HG02938 (cell line): ENCODE results near the gene PTPRT.

ENCODE experiments used
- ATAC-seq: cut with Tn5 transposase; IDR thresholded peaks from one replicate; pipeline ENCODE4 v1.9.1; 2021; ENCODE audit warnings: mild to moderate bottlenecking, moderate library complexity; ENCODE audit not compliant: unreplicated experiment

Gene PTPRT

DNA sequence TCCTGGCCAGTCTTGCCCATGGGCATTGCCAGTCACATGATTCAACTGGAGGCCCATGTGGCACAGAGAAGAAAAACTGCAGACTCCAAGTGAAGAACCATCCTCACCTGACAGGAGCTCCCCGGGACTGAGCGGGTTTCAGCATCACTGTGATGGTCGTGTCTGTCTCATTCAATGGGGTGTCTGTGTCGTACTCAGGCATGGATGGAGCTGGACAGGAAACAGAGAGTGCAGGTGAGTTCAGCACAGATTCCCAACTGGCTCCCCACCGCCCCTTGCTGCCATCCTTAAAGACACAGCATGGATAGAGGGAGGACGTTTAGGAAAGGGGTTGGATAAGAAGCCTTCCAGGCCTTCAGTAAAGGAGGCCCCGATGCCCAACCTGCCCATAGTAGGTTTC, 839.2 kb downstream of the PTPRT start:
- no peak for ATAC-seq

DNA sequence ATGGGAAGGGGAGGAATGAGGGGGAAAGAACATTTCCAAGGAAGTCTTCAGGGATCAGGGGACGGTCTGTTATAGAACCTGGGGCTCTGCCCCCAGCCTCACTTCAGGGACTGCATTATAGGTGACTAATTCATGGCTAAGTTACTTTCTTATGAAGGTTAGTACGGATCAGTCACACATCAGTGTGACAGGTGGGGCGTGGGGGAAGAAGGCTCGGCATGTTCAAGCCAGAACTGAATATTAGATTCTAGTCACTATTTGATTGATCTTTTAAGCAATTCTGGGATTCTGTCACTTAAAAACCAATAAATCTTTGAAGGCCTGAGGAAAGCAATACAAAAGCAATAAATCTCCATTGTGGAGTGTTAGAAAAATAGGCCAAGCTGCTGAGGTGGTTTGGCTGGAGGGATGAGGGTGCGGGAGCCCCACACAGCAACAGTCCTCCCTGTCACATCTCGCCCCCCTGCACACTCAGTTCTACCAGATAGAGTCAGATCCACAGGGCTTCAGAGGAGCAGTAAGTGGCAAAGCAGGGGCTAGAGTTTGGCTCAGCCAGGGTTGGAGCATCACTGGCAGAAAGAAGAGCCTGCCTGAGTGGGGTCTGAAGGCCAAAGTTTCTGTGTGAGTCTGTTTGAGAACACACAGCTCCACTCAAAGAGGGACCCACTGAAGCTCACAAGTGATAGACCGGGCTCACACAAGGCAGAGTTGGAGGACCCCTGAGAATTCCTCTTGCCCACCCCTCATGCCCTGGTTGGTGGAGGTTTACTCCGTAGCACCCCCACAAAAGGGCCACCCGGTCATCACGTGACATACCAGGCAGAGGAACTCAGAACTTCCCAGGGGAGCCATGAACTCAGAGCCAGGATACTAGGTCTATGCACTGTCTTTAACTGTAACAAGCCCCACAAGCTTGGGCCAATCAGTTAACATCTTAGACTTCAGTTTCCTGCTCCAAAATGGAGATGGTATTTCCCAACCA, 843.2 kb downstream of the PTPRT start:
- no peak for ATAC-seq

DNA sequence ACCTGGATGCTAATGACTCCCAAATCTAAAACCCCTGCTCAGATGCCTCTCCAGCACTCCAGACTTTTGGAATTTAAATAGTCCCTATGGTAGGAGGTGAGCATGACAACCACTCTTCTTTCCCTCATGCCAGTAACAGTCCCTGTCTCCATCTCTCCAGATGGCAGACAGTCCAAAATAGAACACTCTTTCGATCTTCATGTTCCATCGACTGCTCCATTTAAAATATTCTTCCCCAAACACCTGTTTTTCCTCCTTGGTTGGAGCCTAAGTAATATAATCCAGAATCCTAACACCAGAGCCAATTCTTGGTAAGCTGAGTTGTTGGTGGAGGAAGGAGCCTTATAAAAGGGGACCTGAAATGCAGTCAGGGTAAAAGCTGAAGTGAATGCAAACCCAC, 848.1 kb downstream of the PTPRT start:
- ATAC-seq: no peak

DNA sequence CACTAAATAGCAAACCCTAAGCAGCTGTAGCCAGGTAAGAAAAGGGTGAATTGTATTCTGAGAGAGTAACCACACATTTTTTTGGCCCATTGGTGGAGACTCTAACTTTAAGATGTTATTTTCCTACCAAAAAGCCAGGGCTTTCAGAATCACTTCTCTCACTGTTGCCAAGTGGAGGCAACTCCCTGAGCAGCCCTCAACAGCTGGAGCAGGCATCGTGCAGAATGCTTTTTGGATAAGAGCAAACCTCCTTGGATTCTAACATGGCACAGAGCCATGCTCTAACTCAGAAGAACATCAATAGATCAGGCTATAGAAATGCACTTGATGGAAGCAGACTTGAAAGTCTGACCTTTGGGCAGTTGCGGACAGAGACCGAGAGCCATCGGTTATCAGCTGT, 849.3 kb downstream of the PTPRT start:
- ATAC-seq: no peak

DNA sequence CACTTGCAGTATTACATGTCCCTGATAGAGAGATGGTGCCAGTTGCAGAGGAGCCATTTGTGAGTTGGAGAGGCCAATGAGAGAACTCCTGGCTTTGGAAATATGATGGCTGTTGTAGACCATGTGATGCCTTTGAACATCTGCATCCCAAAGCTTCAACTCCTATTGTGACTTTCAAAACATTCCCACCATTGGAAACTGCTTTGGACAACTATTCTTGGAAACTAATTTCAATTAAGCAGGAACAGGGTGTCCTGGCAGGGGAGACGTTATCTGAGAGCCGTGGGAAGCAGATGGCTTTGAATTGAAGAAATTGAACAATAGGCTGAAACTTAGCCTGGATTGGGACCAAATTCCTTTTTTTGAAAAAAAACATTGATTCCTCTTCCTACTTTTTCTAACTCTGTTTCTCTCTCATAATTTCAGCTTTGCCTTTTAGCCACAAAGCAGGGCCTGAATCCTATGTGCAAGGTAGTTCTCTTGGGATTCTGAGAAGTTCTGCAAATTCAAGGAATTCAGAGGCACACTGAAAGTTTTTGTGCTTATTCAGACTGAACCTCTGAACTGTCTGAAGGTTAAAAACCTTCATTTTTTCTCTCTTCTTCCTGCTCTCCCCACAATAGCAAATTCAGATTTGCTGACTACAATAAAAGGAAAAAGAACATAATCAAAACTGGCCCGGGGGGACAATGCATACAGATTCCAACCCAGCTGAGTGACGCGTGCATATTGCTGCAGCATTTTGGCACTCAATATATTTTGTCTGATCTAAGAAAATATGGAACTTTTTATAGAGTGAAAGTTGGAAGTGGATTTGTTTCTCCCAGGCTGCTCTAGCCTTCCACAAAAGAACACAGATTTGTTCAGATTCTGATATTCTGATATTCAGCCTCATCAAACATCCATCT, 851.2 kb downstream of the PTPRT start:
- ATAC-seq: no peak

DNA sequence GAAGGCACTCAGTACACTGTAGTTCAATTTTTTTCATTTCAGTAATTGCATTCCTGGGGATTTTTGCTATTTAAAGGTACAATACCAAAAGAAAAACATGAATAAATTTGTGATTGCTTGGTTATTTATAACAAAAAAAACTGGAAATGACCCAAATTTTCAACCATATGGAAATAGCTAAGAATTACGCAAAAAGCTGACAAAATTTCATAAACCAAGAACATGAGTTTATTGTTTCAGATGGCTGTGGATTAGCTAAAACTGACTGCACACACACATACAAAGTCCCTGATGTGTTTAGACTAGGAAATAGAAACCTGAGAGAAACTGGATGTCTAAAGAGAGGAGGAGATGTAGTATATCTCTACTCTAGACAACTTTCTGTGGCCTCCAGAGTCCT, 853.1 kb downstream of the PTPRT start:
- ATAC-seq: no peak

DNA sequence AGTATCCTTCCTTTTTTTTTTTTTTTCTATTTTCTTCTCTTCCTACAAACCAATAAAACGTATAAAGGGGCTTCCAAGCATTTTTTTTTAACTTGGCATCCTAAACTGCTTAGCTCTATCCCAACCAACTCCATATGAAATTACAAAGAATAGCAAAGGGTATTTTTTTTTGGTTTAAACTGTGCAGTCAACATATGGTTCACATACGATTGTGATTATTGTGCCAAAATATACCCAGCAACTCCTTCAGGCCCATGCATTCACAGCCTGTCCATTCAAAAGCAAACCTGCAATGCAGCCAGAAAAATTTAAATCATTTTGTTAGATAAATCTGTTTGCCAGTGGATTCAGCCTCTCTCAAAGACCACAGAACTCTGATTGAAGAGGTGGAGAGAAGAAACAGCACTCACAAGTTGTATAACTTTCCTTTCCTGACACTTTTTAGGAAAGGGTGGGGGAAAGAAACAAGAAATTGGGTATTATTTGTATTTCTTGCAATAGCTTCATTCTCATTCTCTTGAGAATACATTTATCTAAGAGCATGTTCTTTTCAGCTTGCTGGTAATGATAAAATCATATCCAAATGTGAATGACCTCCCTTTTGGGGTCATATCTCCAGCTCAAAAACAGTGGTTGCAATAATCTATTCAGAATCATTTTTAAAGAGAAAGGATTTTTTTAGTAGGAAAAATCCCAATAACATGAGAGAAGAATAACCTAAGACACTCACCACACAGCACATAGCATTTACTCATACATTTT, 870.3 kb downstream of the PTPRT start:
- ATAC-seq: no peak

DNA sequence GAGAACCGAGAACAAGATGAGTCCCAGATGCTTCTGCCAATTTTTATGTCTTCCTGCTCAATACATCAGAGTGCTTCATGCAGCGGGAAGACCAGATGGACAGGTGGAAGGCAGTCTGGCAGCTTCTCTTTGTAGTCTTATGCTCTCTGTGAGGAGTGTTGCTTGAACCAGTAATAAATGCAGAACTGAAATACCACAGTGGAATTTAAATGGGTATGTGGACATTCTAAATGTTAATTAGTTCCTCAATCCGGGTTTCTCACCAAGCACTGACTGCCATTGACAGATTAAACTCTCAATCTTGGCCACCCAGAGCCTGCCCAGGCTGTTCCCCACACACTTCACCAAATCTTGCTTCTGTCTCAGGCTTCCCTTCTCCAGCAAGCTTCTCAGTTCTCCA, 876.0 kb downstream of the PTPRT start:
- ATAC-seq: no peak

DNA sequence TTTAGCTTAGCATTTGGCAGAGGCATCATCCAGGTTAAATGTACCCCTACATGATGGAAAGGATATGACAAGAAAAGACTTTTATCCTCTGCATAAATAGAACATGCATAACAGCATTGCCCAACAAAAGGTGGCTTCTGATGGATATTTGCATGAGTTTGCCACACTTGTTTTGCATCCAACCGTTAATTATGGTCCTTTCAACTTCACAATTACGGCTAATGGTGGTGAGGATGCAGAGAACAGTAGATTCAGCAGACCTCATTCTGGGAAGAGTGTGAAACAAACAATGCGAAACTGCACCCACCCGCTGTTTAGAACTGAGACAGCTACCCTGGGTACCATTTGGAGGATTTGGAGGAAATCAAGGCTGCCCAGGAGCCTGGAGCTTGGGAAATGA, 880.7 kb downstream of the PTPRT start:
- ATAC-seq: no peak

DNA sequence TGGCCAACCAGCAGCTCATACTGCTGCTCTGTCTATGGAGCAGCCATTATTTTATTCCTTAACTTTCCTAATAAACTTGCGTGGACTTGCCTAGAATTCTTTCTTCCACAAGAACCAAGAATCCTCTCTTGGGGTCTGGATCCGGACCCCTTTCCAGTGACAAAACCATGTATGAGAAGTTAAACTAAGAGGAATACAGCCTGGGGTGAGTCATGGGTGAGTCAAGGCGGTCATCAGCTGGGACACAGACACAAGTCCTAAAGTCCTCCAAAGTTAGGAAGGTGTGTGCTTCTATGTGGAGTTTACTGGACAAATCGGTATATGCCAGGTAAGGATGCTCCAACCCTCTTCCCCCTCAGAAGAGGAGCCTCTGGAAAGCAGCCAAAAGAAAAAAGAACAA, 881.5 kb downstream of the PTPRT start:
- no peak for ATAC-seq

DNA sequence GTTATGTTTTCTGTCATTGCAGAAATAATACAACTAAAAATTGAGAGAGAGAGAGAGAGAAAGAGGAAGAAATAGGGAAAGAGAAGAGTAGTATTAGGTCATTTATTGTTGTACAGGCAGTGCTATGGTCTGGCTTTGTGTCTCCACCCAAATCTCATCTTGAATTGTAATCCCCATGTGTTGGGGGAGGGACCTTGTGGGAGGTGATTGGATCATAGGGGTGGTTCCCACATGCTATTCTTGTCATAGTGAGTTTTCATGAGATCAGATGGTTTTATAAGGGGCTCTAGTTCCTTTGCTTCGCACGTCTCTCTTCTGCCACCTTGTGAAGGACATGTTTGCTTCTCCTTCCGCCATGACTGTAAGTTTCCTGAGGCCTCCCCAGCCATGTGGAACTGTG, 894.1 kb downstream of the PTPRT start:
- ATAC-seq: no peak

DNA sequence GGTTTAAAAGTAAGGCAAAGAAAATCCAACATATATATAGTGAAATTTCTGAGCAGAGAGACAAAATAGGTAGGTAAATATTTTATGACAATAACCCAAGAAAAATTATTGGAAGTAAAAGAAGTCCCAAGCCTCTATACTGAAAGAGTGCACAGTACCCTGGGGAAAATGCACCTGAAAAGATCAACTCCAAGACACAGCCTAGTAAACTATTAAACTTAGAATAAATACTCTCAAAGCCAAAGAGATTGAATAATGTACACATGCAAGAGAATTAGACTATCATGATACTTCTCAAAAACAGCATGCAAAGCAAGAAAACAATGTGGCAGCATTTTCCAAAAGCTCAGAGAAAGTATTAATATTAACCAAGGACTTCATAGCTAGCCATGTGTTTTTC, 894.7 kb downstream of the PTPRT start:
- ATAC-seq: no peak

DNA sequence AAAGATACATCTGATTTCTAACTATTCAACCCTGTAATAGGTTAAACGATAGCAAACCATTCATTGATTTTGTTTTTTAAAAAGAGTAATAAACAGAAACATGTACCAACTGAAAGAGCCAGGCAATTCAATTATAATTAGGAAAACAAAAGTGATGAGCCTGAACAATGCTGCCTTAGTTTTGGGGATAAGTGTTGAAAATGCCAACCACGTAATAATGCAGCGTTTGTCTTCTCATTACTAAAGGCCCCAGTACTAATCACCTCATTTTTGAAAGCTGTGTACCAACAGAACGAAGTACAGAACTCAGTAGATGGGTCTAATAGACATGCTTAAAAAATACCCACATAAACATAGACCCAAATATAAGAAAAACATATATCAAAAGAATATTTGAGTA, 907.9 kb downstream of the PTPRT start:
- ATAC-seq: no peak

DNA sequence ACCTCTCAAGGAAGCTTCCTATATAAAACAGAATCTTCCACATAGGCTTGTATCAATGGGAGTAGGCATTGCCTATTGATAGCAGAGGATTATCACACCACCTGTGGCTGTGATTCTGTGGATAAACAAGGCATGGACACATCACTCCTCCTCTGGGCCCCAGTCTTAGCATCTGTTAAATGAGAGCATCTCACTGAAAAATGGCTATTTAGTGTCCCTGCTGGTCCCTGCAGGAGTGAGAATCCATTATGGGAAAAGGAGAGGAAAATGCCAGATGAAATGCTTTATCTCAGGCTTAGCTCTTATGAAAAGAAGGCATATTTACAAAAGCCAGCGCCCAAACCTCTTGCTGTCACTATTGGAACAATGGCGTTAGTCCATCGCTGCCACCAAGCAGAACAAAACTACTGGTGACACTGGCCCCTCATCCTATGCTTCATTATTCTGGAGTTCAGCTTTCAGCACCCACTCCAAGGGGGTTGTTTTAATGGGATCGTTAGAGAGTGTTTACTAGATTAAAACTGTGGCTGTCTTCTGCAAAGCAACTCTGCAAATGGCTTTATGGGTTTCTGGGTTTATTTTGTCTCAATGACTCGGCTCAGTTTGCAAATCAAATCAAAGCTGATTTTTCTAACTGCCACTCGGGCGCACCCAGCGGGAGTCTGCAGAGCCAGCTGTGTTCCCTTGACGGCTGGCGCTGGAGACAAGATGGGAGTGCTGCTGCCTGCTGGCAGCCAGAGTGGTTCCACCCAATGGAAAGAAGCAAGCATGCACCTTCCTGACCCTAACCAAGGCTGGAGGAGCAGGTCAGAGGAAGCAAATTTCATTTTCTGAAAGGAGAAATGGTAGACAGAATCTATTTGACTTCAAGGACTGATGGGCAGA, 912.7 kb downstream of the PTPRT start:
- ATAC-seq: no peak

DNA sequence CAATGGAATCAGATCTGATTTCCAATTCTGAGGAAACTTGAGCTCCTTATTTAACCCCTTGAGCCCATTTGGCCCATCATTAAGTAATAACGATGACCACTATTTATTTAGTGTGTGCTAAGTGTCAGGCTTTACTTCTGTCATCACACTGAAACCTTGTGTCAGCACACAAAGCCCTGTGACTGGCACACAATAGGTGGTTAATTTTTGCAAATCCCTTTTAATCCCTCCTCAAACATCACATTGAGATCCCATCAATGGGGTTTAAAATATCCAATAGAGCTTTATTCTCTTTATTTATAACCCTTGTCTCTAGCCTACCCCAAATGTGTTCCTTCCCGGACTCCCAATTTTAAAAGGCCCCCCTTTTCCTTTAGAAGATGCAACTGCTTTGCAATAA, 914.7 kb downstream of the PTPRT start:
- ATAC-seq: no peak

DNA sequence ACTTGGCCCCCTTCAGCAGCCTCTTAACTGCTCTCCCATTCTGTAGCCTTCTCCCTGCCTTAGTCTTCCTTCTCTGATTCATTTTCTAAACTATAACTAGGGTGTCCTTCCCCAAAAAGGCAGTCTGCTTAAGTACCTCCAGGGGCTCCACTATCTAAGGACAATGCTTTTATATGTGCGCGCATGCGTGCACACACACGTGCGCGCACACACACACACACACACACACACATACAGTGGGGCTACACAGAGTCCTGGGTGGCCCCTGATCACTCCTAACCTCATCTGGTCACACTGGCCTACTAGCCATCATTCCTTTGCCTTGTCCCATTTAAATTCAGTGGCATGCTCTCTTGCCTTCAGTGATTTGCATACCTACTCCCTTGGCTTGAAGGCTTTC, 917.2 kb downstream of the PTPRT start:
- no peak for ATAC-seq

DNA sequence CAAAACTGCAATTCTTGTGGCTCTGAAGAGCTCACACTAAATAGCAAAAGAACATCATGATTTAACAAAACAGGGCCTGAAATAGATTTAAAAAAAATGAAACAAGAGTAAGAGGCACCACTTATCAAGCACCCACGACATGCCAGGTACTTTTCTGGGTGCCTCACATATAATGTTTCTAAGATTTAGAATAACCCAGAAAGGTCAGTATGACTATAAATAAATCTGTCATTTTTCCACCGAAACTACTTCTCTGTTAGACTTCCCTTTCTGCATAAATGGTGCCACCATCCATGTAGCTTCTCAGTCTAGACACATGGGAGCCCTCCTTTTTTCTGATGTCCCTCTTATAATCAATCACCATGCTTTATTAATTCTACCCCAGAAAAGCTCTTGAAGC, 919.2 kb downstream of the PTPRT start:
- no peak for ATAC-seq

DNA sequence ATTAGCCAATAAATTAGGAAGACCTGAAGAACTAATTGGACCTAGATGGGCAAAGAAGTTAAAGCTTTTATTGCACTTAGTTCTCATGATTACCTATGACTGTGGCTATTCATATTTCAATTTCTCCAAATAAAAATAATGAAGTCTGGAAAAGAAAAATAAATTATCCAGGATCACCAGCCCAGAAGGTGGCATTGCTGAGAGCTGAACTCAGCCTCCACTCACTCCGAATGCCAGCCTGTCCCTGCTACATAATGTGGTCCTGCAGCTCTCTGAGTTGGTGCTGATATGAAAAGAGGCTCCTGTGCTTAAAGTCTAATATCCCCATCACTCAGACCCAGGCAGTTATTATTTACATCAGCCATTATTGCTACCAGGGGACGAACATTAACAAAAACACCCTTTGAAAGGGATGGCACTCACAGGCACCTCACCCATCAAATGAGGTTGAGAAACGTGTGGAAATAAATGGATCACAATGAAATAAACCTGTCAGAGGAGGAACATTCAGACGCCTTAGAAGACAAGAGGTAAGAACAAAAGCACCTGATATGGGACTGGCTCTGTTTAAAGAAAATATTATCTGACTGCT, 921.8 kb downstream of the PTPRT start:
- no peak for ATAC-seq

DNA sequence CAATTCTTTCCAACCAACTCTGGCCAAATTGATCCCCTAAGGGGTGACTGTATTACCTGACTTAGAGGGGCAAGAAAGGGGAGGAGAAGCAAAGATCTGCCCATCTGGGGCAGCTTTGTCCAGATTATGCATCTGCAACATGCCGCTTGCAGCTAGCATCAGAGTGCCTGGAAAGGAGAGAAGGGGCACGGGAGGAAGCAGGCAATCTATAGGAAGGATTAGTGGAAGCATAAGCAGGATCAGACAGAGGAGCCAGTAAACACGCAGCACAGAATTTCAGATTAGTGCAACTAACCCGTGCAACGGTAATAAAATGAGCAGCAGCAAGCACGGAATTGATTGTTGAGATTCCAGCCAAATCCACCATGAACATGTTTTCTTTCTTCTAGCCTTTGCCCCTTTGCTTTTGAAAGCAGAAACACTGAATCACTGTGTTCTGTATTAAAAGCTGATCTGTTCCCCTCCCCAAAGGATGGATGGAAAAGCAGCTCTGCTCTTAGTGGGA, 927.9 kb downstream of the PTPRT start:
- no peak for ATAC-seq

DNA sequence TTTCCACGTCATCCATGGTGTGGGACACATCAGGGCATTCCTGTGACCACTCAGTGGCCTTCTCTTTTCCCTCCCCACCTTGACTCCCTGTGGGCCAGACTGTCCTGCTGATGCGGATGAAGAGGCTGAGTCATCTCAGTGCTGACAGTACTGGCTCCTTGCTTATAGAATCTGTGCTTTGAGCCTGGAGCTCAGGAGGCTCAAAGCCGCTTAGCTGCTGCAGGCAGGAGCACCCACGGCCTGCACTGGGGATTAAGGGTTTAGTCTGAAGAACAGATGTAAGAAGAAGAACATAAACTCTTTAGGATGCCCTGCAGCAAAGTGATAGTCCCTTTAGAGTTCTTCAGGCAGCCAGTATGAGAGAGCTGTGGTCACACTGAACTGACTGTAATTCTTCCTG, 929.5 kb downstream of the PTPRT start:
- ATAC-seq: no peak
